Left ventricle myocardium inferior (tissue), 1 donor: ENCODE data around the gene WNT9A. TPM values are rescaled to one million over a fixed set of nuclear protein-coding genes. Genes with fewer than 3 reads are reported as not detected.

Source experiments
- DNase-seq: peaks from one replicate; pipeline ENCODE4 v3.0.0-alpha.2; 2020
- H3K27ac ChIP-seq: fragments of 200-600 bp; replicated peaks from 2 replicates; pipeline ENCODE4 v1.8.0; 2021
- H3K27me3 ChIP-seq: fragments of 200-600 bp; 2 replicates; pipeline ENCODE4 v1.8.0; 2021; ENCODE audit warnings: low read depth
- H3K36me3 ChIP-seq: fragments of 200-600 bp; 2 replicates; pipeline ENCODE4 v1.8.0; 2021
- H3K4me1 ChIP-seq: fragments of 200-600 bp; 2 replicates; pipeline ENCODE4 v1.8.0; 2021
- H3K4me3 ChIP-seq: fragments of 200-600 bp; 2 replicates; pipeline ENCODE4 v1.8.0; 2021; ENCODE audit warnings: mild to moderate bottlenecking, moderate library complexity
- H3K9me3 ChIP-seq: fragments of 200-600 bp; replicated peaks from 2 replicates; pipeline ENCODE4 v1.8.0; 2021
- intact Hi-C: fragments of 100-400 bp; cut with micrococcal nuclease; formaldehyde crosslinking; loops from one replicate; pipeline ENCODE4 v1.11.0; 2022
- total RNA-seq: library from RNA; stranded (reverse); fragmentation: NEBNext Ultra II Directional; extraction: Animal tissue kit (Norgen Biotek cat#: 25700); gene quantifications from one replicate; pipeline ENCODE4 v1.2.1, GENCODE V29; 2021
- TF ChIP-seq, protein P1 (sequence below): fragments of 200-600 bp; IDR thresholded peaks from 2 replicates; pipeline ENCODE4 v1.8.0; 2021; ENCODE audit warnings: antibody characterized with exemption, mild to moderate bottlenecking, borderline replicate concordance
- donor health status: DM: no; HTN: yes; CAD: no; lungs with severe emphysema.

WNT9A gene
- total RNA-seq, 1 donor from 2014 or later, result 4.8 TPM

DNA sequence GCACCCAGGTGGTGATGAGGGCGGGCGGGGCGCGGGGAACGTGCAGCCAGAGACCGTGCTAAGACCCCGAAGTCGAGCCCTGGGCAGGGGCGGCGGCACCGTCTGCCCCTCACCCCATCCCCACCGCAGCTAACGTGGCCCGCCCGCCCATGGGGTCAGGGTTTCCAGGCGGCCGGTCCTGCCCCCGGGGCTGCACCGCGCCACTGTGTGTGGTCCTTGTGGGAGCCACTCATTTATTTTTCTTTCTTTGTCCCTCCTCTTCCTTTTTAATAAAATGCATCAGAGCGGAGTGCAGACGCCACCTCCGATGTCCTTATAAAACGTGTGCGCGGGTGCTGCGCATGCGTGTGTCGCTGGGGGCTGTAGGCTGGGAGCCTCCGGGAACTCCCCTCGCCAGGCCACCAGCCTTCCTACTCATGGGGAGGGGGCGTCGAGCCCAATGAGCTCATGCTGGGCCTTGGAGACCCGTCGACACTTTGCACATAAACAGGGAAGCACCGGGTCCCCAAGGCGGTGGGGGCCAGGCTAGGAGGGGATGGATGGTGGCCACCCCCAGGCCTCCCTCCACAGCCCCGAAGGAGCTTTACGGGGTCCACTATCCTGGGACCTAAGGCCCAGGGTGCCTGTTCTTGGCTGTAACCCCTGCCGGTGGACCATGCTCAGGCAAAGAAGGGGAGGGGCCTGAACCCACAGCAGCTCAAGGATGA is 59.9 kb downstream of the WNT9A start:
- peak; percentile 79 for DNase-seq
- intact Hi-C loops, result no loop called here
- Histone ChIP-seq H3K9me3 (no peaks in the 10 kb centered on the region), H3K36me3 (no peaks in the 10 kb centered on the region), H3K27ac (peak overlapping the region; percentile 94), H3K4me3 (peak overlapping the region; percentile 70), H3K4me1 (peaks cover 33% of the 10 kb centered on the region), H3K27me3 (peaks cover 24% of the 10 kb centered on the region)
- TF ChIP-seq, protein P1, sequence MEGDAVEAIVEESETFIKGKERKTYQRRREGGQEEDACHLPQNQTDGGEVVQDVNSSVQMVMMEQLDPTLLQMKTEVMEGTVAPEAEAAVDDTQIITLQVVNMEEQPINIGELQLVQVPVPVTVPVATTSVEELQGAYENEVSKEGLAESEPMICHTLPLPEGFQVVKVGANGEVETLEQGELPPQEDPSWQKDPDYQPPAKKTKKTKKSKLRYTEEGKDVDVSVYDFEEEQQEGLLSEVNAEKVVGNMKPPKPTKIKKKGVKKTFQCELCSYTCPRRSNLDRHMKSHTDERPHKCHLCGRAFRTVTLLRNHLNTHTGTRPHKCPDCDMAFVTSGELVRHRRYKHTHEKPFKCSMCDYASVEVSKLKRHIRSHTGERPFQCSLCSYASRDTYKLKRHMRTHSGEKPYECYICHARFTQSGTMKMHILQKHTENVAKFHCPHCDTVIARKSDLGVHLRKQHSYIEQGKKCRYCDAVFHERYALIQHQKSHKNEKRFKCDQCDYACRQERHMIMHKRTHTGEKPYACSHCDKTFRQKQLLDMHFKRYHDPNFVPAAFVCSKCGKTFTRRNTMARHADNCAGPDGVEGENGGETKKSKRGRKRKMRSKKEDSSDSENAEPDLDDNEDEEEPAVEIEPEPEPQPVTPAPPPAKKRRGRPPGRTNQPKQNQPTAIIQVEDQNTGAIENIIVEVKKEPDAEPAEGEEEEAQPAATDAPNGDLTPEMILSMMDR, result no peak

GRCh38 chr1:227886993-227887696 is 60.6 kb downstream of the WNT9A start:
- peak overlapping the region; percentile 94 for H3K27ac ChIP-seq
- H3K36me3 ChIP-seq, result no peaks in the 10 kb centered on the region
- intact Hi-C loops, result no loop called here
- TF ChIP-seq, protein P1, result no peak
- peaks cover 24% of the 10 kb centered on the region for H3K27me3 ChIP-seq
- peaks cover 29% of the 10 kb centered on the region for H3K4me1 ChIP-seq
- DNase-seq, result peak; percentile 83
- peak overlapping the region; percentile 70 for H3K4me3 ChIP-seq
- no peaks in the 10 kb centered on the region for H3K9me3 ChIP-seq

DNA sequence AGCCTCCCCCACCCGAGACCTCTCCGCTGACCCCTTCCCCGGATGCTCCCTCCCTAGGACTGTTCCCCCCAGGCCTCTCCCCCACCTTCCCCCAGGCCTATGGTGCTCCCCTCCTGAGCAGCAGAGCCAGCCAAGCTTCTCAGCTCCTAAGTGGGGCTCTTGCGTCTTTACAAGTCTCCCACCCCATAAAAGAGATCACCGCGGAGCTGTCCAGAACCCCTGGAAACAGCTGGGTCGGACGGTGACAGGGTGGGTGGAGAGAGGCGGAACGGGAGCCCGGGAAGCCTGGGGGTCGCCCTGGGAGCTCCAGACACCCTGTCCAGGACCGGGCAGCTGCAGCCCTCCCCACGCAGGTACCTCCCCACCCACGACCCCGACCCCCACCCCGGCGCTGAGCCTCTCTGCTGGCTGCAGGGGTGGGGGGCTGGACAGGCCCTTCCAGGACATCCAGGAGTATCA is 61.2 kb downstream of the WNT9A start:
- H3K27ac ChIP-seq, result peak overlapping the region; percentile 94
- no peaks in the 10 kb centered on the region for H3K36me3 ChIP-seq
- TF ChIP-seq, protein P1, result no peak
- H3K4me3 ChIP-seq, result peak overlapping the region; percentile 70
- intact Hi-C loops, result no loop called here
- H3K9me3 ChIP-seq, result no peaks in the 10 kb centered on the region
- no peak for DNase-seq
- H3K27me3 ChIP-seq, result peaks cover 24% of the 10 kb centered on the region
- peaks cover 28% of the 10 kb centered on the region for H3K4me1 ChIP-seq

- Histone ChIP-seq H3K9me3 (no peaks in the 10 kb centered on the region), H3K4me1 (peaks cover 28% of the 10 kb centered on the region), H3K36me3 (no peaks in the 10 kb centered on the region), H3K27ac (peak overlapping the region; percentile 94), H3K4me3 (peak overlapping the region; percentile 70), H3K27me3 (peaks cover 24% of the 10 kb centered on the region)
- intact Hi-C loops, result no loop called here
- DNase-seq, result peak; percentile 79
- TF ChIP-seq, protein P1, result no peak
These were observed 61.9 kb downstream of the WNT9A start for GRCh38 chr1:227885648-227886502.

GRCh38 chr1:227885135-227885647 is 62.5 kb downstream of the WNT9A start:
- peak overlapping the region; percentile 94 for H3K27ac ChIP-seq
- TF ChIP-seq, protein P1, result no peak
- no peak for DNase-seq
- H3K27me3 ChIP-seq, result peaks cover 24% of the 10 kb centered on the region
- intact Hi-C loops, result no loop called here
- H3K9me3 ChIP-seq, result no peaks in the 10 kb centered on the region
- peak overlapping the region; percentile 2 for H3K4me3 ChIP-seq
- H3K4me1 ChIP-seq, result peaks cover 28% of the 10 kb centered on the region
- H3K36me3 ChIP-seq, result no peaks in the 10 kb centered on the region
